ENCODE results near the gene EFCAB9.

EFCAB9 gene

GRCh38 chr5:172243302-172243701 lies 49.3 kb downstream of the EFCAB9 start:
- DNase-seq (ENCODE audit: low spot score): no peak

GRCh38 chr5:172245046-172245445 lies 51.1 kb downstream of the EFCAB9 start:
- DNase-seq (ENCODE audit: low spot score): no peak

- DNase-seq (ENCODE audit: low spot score): peak; percentile 22
Observed at GRCh38 chr5:172245703-172246125, 51.7 kb downstream of the EFCAB9 start.

GRCh38 chr5:172248637-172249036 lies 54.7 kb downstream of the EFCAB9 start:
- no peak for DNase-seq (ENCODE audit: low spot score)

- no peak for DNase-seq (ENCODE audit: low spot score)
Observed at GRCh38 chr5:172251419-172251818, 57.4 kb downstream of the EFCAB9 start.

GRCh38 chr5:172252501-172252900 lies 58.5 kb downstream of the EFCAB9 start:
- DNase-seq (ENCODE audit: low spot score): no peak
